NOMO-1 (cell line): ENCODE results near the gene IGDCC3.
A peak's percentile ranks its signal among the peaks of the same experiment; 100 is the strongest.
"Not testable (repeated sequence)": the region's sequence is repeated elsewhere in the genome, so short reads cannot be mapped to it uniquely, and the experiment has no call there.

Experiments
- DNase-seq, 2 experiments: peaks; one replicate each; lab custom pipeline; 2025; ENCODE audit not compliant: unreplicated experiment in 2 of 2; lab: John Stamatoyannopoulos, UW

Gene IGDCC3

DNA sequence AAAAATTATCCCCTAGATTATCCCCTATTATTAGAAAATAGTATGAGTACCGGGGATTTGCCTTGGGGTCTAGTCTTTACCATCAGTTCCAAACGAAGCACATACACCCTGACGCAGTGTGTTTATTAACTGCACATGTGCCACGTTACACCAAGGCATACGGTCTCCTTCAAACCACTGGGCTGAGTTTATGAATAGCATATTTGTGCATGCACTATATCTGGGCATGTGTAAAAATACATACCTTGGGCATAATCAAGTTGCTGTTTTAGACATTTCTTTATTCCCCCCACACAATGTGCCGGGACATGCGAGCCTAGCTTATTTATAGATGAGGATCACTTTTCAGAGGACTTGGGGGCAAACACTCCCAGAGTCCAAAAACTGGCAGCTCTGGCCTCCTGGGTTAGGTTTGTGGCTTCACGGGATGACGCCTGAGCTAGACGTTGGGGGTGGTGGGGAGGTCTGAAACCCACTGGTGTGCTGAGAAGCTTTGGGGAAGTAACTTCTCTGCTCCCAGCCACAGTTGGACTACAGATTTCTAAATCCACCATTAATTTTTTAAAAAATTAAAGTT, 28.7 kb upstream of the IGDCC3 start:
- no peak for DNase-seq

DNA sequence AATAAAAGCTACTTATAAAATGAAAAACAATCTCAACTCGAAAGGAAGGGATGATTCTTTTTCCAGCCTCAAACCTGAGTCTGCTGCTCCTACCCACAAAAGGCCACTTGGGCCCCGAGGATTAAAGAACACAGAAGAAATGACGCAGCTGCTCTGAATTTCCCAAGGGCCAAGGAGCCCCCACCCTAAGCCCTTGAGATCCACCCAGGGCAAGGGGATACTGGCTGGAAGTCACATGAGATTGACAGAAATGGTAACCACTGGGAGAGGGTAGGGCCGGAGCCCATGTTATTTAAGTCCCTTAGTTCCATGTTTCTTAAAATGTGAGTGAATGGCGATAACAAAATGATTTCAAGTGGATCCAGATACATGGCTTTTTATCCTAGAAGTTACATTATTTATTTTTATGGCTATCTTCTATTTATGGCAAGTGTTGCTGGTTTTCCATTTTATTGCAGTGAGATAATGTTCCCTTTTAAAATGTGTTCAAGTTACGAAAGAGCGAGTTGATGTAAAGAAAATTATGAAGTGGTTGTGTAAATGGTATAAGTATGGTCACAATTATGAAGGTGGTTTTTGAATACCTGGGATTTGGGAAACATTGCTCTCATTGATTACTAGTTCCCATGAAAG, 28.1 kb upstream of the IGDCC3 start:
- DNase-seq = no peak

GRCh38 chr15:65404186-65404872, 26.5 kb upstream of the IGDCC3 start:
- DNase-seq = no peak

DNA sequence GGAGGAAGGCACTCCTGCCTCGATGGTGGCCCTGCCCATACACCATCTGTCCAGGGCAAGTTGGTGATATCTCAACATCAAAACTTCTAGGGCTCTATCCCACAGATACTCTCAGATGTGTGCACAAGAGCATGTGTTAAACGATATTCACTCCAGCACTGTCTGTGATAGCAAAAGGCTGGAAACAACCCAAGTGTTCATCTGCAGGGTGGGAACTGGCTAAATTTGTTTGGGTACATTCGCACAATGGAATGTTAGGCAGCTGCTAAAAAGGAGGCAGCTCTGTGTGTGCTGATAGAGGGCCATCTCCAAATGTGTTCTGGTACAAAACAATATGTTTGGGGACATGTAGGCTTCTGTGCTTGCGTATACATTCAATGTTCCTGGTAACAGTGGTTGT, 25.2 kb upstream of the IGDCC3 start:
- no peak for DNase-seq

- DNase-seq = no peak
Measured at GRCh38 chr15:65401611-65402240, 23.9 kb upstream of the IGDCC3 start.

DNA sequence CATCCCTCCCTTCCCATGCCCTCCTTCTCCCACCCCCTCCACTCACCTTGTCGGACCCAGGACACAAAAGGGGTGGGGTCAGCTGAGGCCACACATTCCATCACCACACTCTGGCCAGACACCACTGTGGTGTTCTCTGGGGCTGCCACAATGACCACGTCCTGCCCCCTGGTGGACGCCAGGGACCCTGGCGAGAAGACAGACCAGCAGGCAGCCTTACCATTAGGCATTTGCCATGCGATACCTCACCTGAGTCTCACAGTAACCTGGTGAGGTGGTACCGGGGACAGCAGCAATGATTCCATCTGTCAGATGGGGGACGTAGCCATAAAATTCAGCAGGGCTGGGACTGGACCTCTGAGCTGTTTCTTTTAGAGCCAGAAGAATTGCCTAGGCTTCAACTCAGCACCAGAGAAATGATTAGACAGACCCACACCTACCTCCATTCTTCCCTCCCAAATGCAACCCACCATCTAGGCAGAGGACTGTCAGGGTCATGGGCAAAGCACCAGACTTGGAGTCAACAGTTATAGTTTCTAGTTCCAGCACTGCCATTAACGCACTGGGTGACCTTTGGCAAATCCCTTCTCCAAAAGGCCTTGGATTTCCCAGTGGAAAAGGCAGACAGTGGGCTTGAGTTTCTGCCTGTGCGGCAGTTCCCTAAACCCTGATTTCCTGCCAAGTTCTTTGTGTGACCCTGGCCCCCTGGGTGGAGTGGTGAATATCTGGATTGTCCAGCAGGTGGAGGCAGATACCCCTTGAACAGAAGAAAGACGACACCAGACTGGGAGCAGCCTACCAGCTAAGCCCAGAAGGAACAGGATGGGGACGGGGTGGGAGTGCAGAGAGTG, 23.2 kb upstream of the IGDCC3 start:
- peak; percentile 16 to 27 for DNase-seq

- no peak for DNase-seq
Measured at GRCh38 chr15:65399997-65400396, 22.2 kb upstream of the IGDCC3 start.

DNA sequence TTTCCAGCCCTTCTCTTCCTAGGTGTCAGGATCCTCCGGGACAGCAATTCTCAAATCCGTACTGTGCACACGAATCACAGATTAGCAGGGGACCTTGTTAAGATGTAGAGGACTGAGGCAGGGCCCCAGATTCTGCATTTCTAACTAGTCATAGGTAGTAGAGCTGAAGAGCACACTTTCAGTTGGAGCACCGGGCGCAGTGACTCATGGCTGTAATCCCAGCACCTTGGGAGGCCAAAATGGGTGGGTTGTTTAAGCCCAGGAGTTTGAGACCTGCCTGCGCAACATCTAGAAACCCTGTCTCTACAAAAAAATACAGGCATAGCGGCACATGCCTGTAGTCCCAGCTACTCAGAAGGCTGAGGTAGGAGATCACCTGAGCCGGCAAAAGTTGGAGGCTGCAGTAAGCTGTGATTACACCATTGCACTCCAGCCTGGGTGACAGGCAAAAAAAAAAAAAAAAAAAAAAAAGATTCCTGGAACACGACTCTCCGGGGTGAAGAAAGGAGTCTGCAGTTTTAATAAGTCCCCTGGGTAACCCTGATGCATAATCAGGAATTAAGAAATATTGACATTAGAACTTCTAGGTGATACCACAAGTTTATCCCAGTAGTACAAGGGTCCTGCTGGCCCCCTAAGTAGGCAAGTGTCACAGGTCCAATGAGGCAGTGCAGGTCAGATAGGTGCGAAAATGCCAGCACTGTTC, 21.4 kb upstream of the IGDCC3 start:
- no peak for DNase-seq

- not testable (repeated sequence) for DNase-seq
Measured at GRCh38 chr15:65398486-65398885, 20.7 kb upstream of the IGDCC3 start.

GRCh38 chr15:65396965-65397317, 19.1 kb upstream of the IGDCC3 start:
- DNase-seq = no peak

- no peak for DNase-seq
Measured at GRCh38 chr15:65396283-65396964, 18.6 kb upstream of the IGDCC3 start.

GRCh38 chr15:65395567-65396202, 17.9 kb upstream of the IGDCC3 start:
- no peak for DNase-seq

GRCh38 chr15:65394936-65395335, 17.1 kb upstream of the IGDCC3 start:
- no peak for DNase-seq

GRCh38 chr15:65394280-65394789, 16.5 kb upstream of the IGDCC3 start:
- no peak for DNase-seq

DNA sequence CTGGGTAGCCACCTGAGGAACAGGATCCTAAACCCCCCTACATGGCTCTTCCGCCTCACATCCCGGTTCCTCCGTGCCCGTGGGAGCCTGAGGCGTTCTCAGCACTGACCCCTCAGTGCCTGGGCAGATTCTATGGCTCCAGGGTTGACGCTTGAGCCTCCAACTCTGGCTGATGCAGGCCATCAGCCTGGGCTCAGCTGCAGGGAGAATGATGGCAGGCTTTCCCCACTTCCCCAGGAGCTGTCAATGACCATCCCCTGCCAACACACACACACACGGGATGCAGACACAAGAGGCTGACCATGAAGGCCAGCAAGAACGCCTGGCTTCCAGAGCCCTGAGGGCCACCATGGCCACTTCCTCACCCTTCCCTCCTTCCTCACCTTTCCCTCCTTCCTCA, 15.8 kb upstream of the IGDCC3 start:
- DNase-seq = no peak

GRCh38 chr15:65393091-65393490, 15.3 kb upstream of the IGDCC3 start:
- DNase-seq = no peak

DNA sequence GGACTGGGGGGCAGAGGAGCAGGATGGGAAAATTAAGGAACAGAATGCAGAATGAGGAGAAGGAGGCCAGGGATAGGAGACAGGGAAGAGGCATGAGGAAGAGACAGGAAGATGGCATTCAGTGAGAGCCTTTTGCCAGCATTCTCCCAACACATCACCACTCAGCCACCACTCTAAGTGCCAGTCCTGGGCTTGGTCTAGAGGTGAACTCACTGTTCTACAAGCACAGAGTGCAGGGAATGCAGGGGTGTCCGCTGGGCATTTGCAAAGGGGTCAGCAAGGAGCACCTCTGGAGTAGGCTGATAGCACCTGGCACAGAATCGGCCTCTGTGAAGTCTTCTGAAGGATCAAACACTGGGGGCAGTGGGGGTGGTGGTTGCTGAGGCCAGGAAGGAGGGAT, 14.6 kb upstream of the IGDCC3 start:
- no peak for DNase-seq

DNA sequence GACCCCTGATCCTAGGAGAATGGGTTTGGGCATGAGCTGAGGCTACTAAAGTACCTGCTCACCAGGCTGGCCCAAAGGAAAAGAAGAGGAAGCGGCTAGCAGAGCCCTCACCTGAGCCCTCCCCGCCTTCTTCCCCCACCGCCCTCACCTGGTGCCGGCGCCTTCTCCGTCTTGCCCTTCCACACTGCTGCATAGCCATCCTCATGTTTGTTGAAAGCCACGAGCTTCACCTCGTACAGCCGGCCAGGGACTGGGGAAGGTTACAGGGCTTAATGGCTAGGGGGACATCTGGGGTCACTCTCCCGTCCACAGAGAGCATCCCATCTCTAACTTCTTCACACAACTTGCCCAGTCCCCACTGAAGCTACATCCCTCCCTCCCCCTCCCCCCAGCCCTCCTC, 13.9 kb upstream of the IGDCC3 start:
- DNase-seq = no peak

GRCh38 chr15:65390447-65390846, 12.6 kb upstream of the IGDCC3 start:
- no peak for DNase-seq
